Osteoblast (primary cell): ENCODE data around the gene CFAP100. TPM values are rescaled to one million over a fixed set of nuclear protein-coding genes. Genes with fewer than 3 reads are reported as not detected.

ENCODE experiments used
- DNase-seq: peaks from one replicate; pipeline ENCODE4 v3.0.0; 2011; ENCODE audit warnings: low spot score, mixed read lengths; ENCODE audit not compliant: insufficient read length; ENCODE audit errors: missing footprints
- H2AFZ ChIP-seq: 2 replicates; pipeline ENCODE4 v1.6.0; 2011; ENCODE audit warnings: mild to moderate bottlenecking, low read length
- H3K27ac ChIP-seq: 2 replicates; pipeline ENCODE4 v1.5.1; 2011; ENCODE audit warnings: mild to moderate bottlenecking, low read depth, low read length, moderate library complexity
- H3K27me3 ChIP-seq: 2 replicates; pipeline ENCODE4 v1.6.0; 2012; ENCODE audit warnings: mild to moderate bottlenecking, control low read depth, inconsistent platforms, low read length, moderate library complexity; ENCODE audit not compliant: insufficient read depth
- H3K36me3 ChIP-seq: 2 replicates; pipeline ENCODE4 v1.5.1; 2011; ENCODE audit warnings: mild to moderate bottlenecking, low read length, control low read depth, moderate library complexity; ENCODE audit not compliant: insufficient read depth
- H3K4me1 ChIP-seq: 2 replicates; pipeline ENCODE4 v1.5.1; 2011; ENCODE audit warnings: mild to moderate bottlenecking, low read length, control low read depth, moderate library complexity; ENCODE audit not compliant: insufficient read depth
- H3K4me2 ChIP-seq: 2 replicates; pipeline ENCODE4 v1.6.0; 2011; ENCODE audit warnings: mild to moderate bottlenecking, low read length; ENCODE audit not compliant: insufficient read depth
- H3K4me3 ChIP-seq: fragments of 200-600 bp; sonication (generic); 3 replicates; pipeline ENCODE4 v1.5.1; 2012; ENCODE audit warnings: mild to moderate bottlenecking, low read length, inconsistent platforms; ENCODE audit not compliant: insufficient read depth
- H3K79me2 ChIP-seq: 2 replicates; pipeline ENCODE4 v1.6.0; 2012; ENCODE audit warnings: mild to moderate bottlenecking, low read length, control low read depth, inconsistent platforms; ENCODE audit not compliant: insufficient read depth
- H3K9me3 ChIP-seq: 2 replicates; pipeline ENCODE4 v1.5.1; 2011; ENCODE audit warnings: low read depth, low read length, control low read depth
- H4K20me1 ChIP-seq: 2 replicates; pipeline ENCODE4 v1.6.0; 2012; ENCODE audit warnings: mild to moderate bottlenecking, low read length, control low read depth; ENCODE audit not compliant: insufficient read depth
- total RNA-seq: library from RNA; depleted of rRNA; stranded (reverse); fragments of >200 nt; gene quantifications from 2 replicates; pipeline ENCODE4 v1.2.3, GENCODE V29; 2012
- TF ChIP-seq, protein P1 (sequence below): IDR thresholded peaks from 2 replicates; pipeline ENCODE4 v1.5.1; 2011; ENCODE audit warnings: mild to moderate bottlenecking, low read depth, low read length, moderate library complexity; ENCODE audit errors: extremely low read depth

The CFAP100 gene
- total RNA-seq, 1 donor: not detected

GRCh38 chr3:126354776-126355175, 39.9 kb upstream of the CFAP100 start:
- no peak overlapping the region for H3K4me2 ChIP-seq
- H2AFZ ChIP-seq: no peak overlapping the region
- peak; percentile 75 for DNase-seq
- peaks cover 11% of the 10 kb centered on the region for H3K9me3 ChIP-seq
- no peaks in the 10 kb centered on the region for H3K79me2 ChIP-seq
- no peak overlapping the region for H3K27ac ChIP-seq
- H3K4me1 ChIP-seq: peaks cover 19% of the 10 kb centered on the region
- H3K27me3 ChIP-seq: peaks cover 18% of the 10 kb centered on the region
- H3K36me3 ChIP-seq: no peaks in the 10 kb centered on the region
- TF ChIP-seq, protein P1, sequence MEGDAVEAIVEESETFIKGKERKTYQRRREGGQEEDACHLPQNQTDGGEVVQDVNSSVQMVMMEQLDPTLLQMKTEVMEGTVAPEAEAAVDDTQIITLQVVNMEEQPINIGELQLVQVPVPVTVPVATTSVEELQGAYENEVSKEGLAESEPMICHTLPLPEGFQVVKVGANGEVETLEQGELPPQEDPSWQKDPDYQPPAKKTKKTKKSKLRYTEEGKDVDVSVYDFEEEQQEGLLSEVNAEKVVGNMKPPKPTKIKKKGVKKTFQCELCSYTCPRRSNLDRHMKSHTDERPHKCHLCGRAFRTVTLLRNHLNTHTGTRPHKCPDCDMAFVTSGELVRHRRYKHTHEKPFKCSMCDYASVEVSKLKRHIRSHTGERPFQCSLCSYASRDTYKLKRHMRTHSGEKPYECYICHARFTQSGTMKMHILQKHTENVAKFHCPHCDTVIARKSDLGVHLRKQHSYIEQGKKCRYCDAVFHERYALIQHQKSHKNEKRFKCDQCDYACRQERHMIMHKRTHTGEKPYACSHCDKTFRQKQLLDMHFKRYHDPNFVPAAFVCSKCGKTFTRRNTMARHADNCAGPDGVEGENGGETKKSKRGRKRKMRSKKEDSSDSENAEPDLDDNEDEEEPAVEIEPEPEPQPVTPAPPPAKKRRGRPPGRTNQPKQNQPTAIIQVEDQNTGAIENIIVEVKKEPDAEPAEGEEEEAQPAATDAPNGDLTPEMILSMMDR: no peak
- H4K20me1 ChIP-seq: no peaks in the 10 kb centered on the region
- no peak overlapping the region for H3K4me3 ChIP-seq

DNA sequence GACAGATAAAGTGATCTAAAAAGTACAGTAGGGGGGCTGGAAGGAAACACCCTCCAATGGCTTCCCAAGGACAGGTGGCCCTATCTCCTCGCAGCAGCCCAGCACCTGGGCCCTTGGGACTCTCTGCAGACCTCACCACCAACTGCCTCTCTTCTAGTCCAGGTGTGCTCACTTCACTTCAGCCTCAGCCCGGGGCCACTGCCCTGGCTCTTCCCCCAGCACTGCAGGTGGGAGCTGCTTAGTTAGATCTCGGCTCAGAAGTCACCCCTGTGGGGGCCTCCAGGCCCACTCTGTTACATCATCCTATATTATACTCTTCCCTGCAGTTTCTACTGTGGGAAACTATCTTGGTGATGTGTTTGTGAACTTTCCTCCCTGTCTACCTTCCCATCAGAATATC, 39.5 kb upstream of the CFAP100 start:
- Histone ChIP-seq H4K20me1 (no peaks in the 10 kb centered on the region), H3K9me3 (peaks cover 12% of the 10 kb centered on the region), H3K4me2 (no peak overlapping the region), H3K36me3 (no peaks in the 10 kb centered on the region), H3K27me3 (peaks cover 23% of the 10 kb centered on the region), H3K79me2 (no peaks in the 10 kb centered on the region), H2AFZ (no peak overlapping the region), H3K27ac (no peak overlapping the region), H3K4me1 (peaks cover 19% of the 10 kb centered on the region), H3K4me3 (no peak overlapping the region)
- peak; percentile 91 for DNase-seq
- TF ChIP-seq, protein P1: no peak

DNA sequence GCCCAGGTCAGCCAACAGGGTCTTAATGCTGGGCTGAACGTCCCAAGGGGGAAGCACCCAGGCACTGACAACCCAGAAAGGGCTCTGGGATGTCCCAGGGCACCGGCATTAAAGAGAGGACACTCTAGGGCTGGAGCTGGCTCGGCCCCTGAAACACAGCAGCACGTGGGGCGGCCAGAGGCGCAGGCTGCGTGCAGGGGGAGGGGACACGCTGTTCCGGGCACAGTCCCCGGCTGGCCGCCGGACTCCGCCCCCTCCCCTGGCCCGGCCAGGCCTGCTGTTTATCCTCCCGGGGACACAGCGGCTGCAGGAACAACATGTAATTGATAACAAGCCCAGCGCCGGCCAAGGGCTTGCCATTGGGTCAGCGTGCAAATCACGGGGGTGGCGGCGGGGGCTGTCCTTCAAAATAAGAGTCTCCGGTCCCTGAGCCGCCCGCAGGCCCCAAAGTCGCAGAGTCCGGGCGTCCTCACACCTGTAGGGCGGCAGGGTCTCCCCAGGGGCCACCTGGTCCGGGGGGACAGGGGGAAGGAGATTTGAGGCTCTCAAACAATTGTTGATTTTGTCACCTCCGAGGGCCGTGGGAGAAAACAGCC, 38.8 kb upstream of the CFAP100 start:
- peak; percentile 98 for DNase-seq
- H3K4me3 ChIP-seq: peak overlapping the region; percentile 70
- no peaks in the 10 kb centered on the region for H4K20me1 ChIP-seq
- H3K9me3 ChIP-seq: peaks cover 12% of the 10 kb centered on the region
- H3K4me1 ChIP-seq: peaks cover 19% of the 10 kb centered on the region
- H2AFZ ChIP-seq: peak overlapping the region; percentile 72
- TF ChIP-seq, protein P1: no peak
- H3K4me2 ChIP-seq: peak overlapping the region; percentile 92
- H3K36me3 ChIP-seq: no peaks in the 10 kb centered on the region
- H3K79me2 ChIP-seq: no peaks in the 10 kb centered on the region
- peaks cover 23% of the 10 kb centered on the region for H3K27me3 ChIP-seq
- H3K27ac ChIP-seq: no peak overlapping the region

DNA sequence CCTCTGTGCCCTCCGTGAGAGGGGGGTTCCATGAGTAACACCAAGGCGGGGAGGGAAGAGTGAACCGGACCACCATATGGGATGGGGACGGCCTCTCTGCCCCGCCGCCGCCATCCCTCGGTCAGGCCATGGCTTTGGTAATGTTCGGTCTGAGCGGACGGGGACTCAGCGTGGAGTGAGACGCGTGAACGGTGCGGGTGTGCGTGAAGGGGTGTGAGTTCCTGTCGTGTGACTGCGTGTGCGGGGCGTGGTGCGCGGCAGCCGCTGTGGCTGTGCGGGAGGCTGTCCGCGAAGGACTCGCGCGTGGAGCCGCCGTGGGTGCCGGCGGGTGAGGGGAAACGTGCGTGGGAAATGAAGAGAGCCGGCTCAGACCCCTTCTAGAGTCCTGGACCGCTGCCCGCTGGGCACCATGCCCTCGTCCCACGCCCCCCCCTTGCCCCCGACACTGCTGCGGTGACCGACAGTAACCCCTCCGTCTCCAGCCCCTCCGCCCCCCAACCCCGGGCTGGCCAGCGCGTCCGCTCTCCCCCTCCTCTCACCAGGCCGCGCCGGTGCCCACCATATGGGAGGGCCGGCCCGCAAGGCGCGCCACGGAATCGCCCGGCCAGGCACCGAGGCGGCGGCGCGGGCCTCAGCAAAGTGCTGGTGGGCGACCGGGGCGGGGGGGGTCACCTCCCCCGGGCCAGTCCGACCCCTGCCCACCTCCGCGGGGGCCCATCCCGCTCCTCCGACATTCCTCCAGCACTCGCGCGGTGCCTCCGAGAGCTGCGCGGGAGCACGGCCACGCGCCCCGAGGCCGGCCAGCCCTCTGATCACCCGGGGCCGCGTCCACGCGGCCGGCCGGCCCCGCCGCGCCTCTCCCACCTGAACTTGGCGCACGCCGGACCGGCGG, 38.1 kb upstream of the CFAP100 start:
- Histone ChIP-seq H4K20me1 (no peaks in the 10 kb centered on the region), H3K9me3 (peaks cover 12% of the 10 kb centered on the region), H3K27me3 (peaks cover 26% of the 10 kb centered on the region), H3K4me1 (peaks cover 19% of the 10 kb centered on the region), H3K4me2 (peak overlapping the region; percentile 92), H3K27ac (no peak overlapping the region), H3K79me2 (no peaks in the 10 kb centered on the region), H3K4me3 (peak overlapping the region; percentile 70), H2AFZ (peak overlapping the region; percentile 72), H3K36me3 (no peaks in the 10 kb centered on the region)
- TF ChIP-seq, protein P1: no peak
- DNase-seq: peak; percentile 93
